Effector CD8-positive, alpha-beta T cell (primary cell): ENCODE measurements around the gene APCDD1.
"Not testable (repeated sequence)": the region's sequence is repeated elsewhere in the genome, so short reads cannot be mapped to it uniquely, and the experiment has no call there.

ENCODE experiments used
- DNase-seq: peaks from one replicate; lab custom pipeline; 2025; lab: John Stamatoyannopoulos, UW

The APCDD1 gene

DNA sequence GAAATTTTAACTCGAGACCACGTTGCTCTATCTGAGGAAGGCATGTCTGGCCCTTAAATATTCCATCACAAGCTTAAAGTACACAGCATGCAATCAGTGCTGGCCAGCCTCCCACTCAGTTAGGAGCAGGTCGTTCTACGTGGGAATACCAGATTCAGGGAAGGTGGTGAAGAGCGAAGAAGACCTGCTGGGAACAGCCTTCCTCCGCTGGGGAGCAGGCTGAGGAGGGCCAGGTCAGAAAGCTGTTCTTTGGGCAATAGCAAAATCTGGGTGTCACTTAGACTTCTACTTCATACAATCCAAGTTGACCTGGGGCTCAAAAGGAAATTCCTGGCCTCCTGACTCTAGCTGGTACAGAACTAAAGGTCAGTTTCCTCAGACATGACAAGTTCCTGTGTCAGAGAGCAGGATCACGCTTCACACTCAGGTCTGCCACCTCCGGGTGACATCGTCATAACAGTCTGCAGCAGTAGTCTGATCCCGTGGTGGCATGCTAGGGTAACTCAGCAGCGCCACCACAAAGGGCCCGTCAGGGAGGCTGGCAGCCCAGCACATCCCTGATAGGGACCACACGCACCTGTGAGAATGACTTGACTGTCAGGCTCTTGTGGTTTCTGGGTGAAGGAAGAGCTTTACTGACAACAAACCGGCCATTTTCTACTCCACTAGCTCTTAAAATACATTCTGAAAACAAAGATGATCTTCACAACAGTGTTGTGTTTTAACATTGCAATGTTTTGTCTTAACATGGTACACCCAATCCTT lies 36.1 kb downstream of the APCDD1 start:
- DNase-seq: peak; percentile 27

DNA sequence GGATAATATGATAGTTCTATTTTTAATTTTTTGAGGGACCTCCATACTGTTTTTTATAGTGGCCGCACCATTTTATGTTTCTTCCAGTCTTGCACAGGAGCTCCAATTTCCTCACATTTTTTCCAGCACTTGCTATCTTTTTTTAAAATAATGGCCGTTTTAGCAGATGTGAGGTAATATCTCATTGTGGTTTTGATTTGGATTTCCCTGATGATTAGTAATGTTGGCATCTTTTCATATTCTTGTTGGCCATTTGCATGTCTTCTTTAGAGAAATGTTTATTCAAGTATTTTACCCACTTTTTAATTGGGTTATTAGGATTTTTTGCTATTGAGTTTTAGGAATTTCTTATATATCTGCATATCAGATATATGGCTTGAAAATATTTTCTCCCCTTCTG lies 41.5 kb downstream of the APCDD1 start:
- no peak for DNase-seq

DNA sequence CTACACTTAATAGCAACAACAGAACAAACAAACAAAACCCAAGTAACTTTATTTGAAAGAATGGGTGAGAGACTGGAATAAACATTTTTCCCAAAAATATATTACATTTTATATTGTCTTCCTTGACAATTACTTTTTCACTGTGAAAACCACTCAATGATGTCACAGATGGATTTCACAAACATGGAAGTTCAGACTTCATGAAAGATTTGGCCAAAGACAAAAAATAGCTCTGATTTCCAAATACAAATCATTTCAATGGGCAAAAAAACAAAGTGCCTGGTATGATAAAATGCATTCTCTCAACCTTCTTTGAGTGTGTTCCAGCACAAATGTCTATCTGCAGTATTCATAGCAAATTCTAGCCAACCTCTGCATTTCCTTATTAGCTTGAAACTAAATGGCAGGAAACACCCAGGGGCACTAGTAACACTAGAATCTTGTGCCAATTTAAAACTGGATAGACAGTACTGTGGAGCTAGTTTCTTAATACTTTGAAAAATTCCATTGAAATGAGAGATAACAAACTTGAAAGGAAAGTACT lies 42.8 kb downstream of the APCDD1 start:
- DNase-seq: no peak

DNA sequence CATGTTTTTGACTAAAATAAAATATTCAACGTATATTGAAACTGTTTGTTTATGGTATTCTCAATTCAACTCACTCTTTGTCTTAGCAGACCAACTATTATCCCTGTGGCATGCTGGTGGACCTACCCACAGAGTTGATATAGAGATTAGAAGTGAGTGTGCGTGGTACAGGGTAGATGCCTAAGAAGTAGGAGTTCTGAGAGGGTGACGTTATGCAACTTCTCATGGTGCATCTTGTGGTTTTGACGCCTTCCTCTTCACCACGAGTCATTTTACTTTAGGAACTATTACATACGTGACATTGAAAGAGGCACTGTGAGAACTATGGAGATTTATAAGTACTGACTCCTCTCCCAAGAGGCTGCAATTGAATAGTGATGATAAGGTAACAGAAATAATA lies 44.8 kb downstream of the APCDD1 start:
- DNase-seq: no peak

DNA sequence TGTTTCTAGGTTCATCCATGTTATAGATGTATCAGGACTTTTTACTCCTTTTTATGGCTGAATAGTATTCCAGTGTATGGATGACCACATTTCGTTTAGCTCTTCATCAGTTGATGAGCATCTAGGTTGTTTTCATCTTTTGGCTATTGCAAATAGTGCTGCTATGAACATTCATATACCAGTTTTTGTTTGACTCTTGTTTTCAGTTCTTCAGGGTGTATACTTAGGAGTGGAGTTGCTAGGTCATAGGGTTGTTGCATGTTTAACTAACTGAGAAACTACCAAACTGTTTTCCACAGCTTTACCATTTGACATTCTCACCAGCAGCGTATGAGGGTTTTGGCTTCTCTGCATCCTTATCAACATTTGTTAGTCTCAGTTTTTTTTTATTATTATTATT lies 45.6 kb downstream of the APCDD1 start:
- no peak for DNase-seq

DNA sequence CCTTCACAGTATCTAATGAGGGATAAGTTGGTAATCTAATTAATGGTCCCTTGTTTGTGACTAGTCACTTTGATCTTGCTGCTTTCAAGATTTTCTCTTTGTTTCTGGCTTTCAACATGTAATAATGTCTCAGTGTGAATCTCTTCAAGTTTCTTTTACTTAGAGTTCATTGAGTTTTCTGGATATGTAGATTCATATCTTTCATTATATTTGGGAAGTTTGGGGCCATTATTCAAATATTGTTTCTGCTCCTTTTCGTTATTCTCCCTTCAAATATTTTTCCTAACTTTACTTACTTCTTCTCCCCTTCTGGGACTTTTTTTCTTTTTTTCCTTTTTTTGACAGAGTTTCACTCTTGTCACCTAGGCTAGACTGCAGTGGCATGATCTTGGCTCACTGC lies 50.3 kb downstream of the APCDD1 start:
- DNase-seq: no peak

DNA sequence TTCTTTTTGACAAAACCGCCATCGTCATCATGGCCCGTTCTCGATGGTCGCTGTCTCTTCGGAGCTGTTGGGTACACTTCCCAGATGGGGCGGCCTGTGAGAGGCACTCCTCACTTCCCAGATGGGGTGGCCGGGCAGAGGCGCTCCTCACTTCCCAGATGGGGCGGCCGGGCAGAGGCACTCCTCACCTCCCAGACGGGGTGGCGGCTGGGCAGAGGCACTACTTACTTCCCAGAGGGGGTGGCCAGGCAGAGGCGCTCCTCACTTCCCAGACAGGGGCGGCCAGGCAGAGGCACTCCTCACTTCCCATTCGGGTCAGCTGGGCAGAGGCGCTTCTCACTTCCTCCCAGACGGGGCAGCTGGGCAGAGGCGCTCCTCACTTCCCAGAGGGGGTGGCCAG lies 51.5 kb downstream of the APCDD1 start:
- not testable (repeated sequence) for DNase-seq

DNA sequence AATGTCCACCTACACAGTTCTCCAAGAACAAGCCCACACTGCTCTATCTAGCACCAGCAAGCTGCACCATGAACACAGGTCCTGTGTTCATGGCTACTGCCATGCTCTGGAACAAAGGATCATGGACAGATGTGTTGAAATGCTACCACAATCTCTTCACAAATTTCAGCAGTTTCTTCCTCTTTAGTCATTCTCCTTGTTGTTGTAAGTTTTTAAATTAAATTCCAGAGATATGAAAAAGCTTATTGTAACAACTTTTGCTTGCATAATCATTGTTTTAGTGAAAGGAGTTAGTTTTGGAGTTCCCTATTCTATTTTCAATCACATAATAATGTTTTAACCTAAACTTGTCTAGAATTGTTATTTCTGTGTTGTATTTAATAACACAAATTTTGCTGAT lies 54.2 kb downstream of the APCDD1 start:
- DNase-seq: no peak

DNA sequence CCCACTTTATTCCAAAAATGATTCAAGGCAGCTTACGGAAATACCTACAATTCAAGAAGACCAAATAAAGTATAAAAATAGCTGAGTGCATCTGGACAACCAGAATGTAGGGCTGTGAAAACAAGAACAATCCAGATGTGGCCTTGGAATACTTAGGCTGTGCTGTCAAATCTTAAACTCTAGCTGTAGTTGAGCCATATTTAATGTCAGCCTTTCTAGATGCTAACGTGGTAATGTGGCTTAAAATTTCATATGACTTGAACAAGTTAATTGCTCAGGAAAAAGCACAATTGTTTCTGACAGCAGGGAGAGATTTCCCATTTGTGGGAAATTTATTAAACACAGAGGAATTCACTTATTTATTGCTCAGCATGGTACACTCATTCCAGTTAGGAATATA lies 56.8 kb downstream of the APCDD1 start:
- DNase-seq: no peak

DNA sequence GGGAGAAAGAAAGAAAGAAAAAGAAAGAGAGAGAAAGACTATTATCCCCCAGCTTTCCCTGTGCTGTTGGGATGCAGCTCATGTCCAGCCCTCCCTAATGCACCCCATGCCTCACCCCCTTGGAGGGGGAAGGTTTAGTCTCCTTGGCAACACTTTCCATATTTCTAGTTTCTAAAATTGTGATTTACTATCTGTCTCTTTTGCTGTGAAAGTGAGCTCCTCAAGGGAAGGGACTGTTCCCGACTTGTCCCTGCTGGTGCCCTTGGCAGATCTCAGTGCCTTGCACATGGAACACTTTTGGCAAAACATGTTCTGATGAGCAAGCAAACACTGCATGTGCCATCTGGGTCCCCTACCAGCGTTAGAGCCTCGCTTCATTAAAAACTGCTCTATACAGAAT lies 59.6 kb downstream of the APCDD1 start:
- DNase-seq: no peak

DNA sequence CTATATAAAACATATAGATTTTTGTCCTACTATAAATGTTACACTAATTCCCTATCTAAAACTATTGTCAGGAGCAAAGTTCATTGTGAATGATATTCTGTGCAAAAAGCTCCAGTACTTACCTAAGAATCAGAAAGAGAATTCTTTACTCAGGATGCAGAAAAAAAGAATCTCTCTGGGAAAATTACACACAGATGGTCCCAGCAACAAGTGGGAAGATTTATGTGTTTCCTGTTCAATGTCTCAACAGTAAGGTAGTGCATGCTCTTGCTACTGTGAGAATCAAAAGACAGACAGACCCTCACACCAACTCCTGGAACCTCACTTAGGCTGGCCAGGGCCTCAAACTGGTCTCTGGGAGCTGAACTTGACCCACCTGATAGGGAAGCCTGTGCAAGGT lies 60.2 kb downstream of the APCDD1 start:
- no peak for DNase-seq

DNA sequence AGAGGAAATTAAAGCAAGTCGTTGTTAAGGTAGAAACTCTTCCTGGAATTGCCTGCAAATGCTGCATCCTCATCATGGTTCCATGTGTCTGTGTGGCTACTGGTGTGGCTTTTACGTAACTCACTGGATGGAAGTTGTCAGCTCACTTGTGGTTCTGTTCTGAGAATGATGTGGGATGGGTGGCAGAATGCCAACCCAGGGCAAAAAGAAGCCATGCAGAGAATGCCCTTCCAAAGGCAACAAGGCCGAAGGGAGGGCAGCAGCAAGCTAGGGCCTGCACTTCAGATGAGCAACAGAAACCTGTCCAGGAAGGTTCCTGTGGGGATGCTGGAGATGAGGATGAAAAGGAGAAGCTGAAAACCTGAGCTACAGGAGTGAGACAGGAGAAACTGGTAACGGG lies 61.0 kb downstream of the APCDD1 start:
- DNase-seq: no peak

DNA sequence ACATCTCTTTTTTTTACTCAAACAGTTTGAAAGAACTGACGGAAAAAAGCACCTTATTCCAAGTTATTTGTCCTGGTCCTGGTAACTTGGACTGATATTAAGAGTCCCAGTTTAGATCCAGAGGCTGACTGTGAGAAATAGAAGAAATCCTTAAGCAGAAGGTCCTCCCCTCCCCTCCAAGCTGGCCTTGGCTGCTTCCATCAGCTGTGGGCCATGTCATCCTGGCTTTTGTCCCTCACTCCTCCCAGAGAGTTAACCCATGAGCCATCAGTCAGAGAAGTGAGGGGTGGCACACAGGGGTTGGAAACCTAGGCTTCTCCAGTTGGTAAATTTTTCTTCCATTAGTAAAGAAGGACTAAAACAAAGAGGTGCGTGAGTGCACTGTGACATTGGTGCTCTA lies 61.6 kb downstream of the APCDD1 start:
- DNase-seq: no peak

DNA sequence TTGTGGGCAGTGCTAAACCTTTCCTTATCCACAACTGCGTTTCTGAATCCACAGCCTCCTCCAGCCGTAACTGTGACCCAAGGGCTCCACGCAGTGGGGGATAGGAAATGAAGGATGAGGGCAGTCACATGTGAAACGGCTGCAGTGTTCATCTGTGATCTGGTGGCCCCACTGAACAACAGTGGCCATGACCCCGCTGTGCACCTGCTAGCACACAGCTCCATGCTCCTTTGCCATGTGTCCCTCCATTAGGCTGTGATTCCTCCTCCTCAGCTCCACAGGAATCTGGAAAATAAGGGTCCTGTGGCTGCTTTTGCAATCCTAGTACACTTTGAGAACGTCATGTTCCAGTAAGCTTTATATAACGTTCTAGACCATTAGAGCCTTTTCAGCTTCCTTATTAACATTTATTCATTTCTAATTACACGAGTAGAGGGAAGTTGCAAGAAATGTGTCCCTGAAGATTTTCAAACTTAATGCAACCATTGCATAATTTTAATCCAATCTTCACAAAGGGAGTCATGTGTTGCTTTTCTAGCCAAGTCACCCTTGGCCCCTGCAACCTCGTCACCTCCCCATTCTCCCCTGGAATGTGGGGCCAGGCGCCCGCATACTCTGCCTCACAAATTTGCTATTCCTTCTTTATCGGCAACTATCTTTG lies 64.3 kb downstream of the APCDD1 start:
- DNase-seq: no peak

DNA sequence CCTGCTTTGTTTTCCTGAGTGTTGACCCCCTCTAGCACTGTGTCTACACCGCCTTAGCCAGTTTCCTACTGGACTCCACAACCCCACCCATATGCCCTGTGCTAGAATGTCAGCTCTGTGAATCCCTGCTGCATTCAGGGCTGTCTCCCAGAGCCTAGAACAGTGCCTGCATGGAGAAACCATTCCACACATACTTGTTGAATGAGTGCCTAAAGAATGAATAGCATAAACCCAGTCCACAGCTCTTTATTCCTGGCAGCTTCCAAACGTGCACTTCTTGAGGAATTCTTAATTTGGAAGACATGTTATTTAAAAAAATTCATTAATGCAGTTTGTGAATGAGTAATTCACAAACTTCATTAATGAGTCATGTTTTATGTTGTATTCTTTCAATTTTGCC lies 64.9 kb downstream of the APCDD1 start:
- no peak for DNase-seq

DNA sequence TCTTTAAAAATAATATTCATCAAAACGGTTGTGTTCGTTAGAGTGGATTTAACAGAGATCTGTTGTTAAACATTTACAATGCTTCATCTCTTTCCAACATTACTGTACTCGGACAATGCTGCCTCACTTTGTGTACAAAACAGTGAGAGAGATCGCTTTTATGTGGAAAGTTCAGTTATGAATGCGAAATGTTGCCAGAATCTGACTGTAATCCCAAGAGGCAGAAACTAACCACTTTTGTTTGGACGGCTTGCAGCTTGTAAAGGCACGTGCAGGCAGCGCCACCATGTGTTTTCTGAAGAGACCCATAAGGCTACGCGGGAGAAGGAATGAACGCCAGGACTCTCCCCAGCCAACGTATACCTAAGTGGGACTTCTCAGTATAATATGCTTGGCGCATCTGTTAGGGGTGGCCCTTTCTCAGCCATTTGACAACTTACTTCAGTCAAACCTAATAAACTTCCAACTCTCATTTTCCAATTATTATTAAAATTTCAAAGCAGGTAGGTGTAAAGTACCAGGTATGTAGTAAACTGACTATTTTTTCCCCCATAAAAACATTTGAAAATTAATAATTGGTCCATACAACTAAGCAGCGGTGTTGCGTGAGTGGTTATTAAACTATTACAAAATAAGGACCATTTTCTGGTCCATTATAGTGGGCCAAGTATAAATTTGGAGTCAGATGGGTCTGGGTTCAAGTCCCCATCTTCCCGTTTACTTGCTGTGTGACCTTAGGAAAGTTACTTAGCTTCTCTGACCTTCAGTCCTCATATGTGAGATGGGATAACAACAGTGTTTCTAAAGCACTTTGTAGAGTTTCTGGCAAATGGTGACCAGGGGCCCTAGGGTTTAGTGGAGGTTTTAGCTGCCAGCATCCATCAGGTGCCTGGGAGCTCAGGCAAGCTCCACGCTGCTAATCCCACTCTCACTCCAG lies 65.8 kb downstream of the APCDD1 start:
- DNase-seq: peak; percentile 39

DNA sequence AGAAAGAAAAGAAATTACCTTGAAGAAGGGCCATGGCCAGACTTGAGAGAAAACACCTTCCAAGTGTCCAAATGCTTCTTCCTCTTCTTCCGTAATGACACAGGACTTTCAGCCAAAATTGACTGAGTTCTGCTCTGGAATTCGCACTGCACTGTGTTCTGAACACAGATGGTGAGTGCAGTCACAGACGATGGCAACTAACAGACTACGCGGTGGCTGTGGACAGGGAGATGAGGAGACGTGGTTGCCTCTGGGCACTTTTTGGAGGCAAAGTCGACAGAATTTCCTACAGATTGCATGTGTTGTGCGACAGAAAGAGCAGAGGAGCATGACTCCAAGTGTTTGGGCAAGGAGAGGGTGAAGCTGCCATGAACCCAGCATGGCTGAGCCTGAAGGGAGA lies 67.1 kb downstream of the APCDD1 start:
- DNase-seq: no peak

DNA sequence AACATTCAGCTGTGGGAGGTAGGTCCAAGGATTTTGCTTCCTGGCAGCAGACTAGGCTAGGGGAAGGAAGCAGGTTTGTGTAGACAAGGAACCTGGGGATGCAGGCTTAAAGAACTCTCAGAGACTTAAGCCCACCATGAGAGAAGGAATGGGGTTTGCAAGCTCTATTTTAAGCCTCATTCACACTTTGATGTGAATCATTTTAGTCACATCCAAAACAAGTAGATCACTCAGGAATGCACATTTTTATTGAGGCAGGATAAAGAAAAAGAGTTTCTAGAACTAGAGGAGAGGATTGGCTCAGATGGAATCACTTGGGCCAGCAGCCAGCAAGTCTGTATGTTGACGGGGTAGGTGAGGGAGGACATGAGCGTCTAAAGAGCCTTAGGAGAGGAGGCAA lies 68.1 kb downstream of the APCDD1 start:
- DNase-seq: no peak

DNA sequence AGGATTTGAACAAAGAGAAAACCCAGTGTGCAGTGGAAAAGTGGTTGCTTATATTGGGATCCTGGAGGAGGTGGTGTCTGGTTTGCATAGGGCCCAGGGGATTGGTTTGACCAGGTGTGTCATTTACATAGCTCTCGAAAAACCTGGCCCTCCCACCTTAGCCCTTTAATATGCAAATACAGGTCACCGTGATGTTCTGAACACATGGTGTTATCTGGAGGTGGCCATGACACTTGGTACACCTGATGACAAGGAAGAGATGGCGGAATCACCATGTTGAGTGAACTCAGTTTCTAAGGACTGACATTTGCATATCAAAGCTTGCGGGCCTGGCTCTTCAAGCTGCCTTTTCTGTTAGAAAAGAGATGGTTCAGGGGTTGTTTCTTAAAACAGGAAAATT lies 69.1 kb downstream of the APCDD1 start:
- DNase-seq: no peak

DNA sequence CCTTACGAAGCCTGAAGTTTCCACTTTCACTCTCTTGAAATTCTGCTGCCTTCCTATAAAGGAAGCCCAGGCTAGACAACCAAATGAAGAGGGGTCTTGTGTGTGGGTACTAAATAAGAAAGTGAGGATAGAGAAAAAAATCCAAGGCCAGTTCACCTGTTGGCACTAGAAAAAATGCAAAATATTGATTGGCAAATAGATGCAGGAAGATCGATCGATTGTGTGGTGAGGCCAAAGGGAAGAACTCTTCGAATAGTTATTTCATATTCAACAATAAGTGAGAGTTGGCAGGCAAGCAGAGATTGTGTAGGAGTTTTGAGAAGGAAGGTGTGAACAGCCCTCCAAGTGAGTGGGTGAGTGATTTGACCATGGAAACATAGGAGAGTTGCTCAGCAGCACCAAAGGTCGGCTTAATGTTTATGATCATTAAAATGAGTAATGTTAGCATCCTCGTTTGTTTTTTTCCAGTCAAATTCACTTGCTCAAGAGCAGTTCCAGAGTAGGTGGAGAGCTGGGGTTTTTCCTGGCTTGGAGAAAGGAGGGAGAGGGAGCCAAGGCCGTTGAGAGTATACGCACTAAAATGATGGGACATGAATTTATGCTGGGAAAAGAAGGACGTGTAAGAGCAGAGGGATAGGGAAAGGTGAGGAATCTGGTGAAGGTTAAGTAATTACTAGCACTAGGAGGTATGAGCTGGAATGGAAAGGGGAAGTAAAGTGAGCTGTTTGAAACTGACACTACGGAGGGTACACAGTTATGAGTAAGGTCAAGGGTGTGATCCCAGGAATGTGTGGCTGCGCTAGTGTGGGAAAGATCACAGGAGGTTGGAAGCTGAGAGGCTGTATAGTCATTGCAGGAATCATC lies 70.3 kb downstream of the APCDD1 start:
- no peak for DNase-seq

DNA sequence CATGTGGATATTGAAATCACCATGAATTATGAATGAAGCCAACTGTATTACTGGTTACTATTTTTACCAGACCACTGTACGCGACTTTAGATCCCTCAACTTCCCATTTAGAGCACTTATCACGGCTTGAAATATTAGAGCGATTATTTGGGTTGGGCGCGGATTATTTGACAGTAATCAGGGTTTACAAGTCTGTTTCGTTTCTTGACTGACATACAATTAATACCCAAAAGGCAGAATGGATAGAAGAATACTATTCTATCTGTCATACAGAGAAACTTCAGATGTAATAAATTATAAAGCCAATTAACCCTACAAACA lies 70.9 kb downstream of the APCDD1 start:
- no peak for DNase-seq
